NB4 (cell line): ENCODE data around the gene LRRTM4.

Experiments
- CTCF ChIP-seq: IDR thresholded peaks from one replicate; pipeline ENCODE4 v1.5.1; 2012; ENCODE audit warnings: low read depth, low read length
- MYC ChIP-seq: IDR thresholded peaks from 2 replicates; pipeline ENCODE4 v1.6.1; 2011; ENCODE audit warnings: low read depth, low read length
- POLR2A ChIP-seq: IDR thresholded peaks from 2 replicates; pipeline ENCODE4 v1.6.1; 2011; ENCODE audit warnings: mild to moderate bottlenecking; ENCODE audit not compliant: insufficient read length; ENCODE audit errors: extremely low read depth

- TF ChIP-seq MYC (no peak), POLR2A (no peak), CTCF (no peak)
These were observed 514.5 kb downstream of the LRRTM4 start for GRCh38 chr2:77007686-77008085.
